HepG2 (cell line): ENCODE results near the gene CBLN3. TPM values are rescaled to one million over a fixed set of nuclear protein-coding genes. Genes with fewer than 3 reads are reported as not detected.

Source experiments
- ATF1 ChIP-seq: IDR thresholded peaks from 2 replicates; pipeline ENCODE4 v1.6.1; 2016; ENCODE audit warnings: mild to moderate bottlenecking, control low read depth
- BRF2 ChIP-seq: sonication (generic); formaldehyde crosslinking; IDR thresholded peaks from 2 replicates; pipeline ENCODE4 v1.8.1; 2022; ENCODE audit warnings: mild to moderate bottlenecking, missing genetic modification reagents
- CREM ChIP-seq, 2 experiments: sonication (generic) in 1 of 2; formaldehyde crosslinking in 1 of 2; IDR thresholded peaks; 2 replicates each; pipeline versions ENCODE4 v1.4.0 to v1.6.1; 2016 to 2020; ENCODE audit warnings: antibody characterized with exemption in 1 of 2, mild to moderate bottlenecking in 1 of 2, missing genetic modification reagents in 1 of 2
- EHMT2 ChIP-seq: fragments of 200-600 bp; sonication (generic); IDR thresholded peaks from 2 replicates; pipeline ENCODE4 v1.7.0; 2017; ENCODE audit warnings: antibody characterized with exemption, low read depth, low read length, borderline replicate concordance
- EP300 ChIP-seq, 3 experiments: sonication (generic) in 1 of 3; formaldehyde crosslinking in 1 of 3; IDR thresholded peaks; 2 replicates each; pipeline versions ENCODE4 v1.5.1 to v1.6.1; 2011 to 2020; ENCODE audit warnings: low read depth in 2 of 3, low read length in 2 of 3, borderline replicate concordance in 1 of 3, improper control_type of control experiment in 1 of 3, mild to moderate bottlenecking in 1 of 3, missing genetic modification reagents in 1 of 3, moderate library complexity in 1 of 3
- ETS1 ChIP-seq: sonication (generic); formaldehyde crosslinking; IDR thresholded peaks from 2 replicates; pipeline ENCODE4 v1.4.0; 2020; ENCODE audit warnings: missing genetic modification reagents
- HNRNPK ChIP-seq: fragments of 200-400 bp; formaldehyde crosslinking; IDR thresholded peaks from 2 replicates; pipeline ENCODE4 v1.6.1; 2018; ENCODE audit warnings: low read length, low read depth, moderate library complexity, mild to moderate bottlenecking; ENCODE audit not compliant: poor library complexity, severe bottlenecking
- KAT8 ChIP-seq: IDR thresholded peaks from 2 replicates; pipeline ENCODE4 v1.6.1; 2016; ENCODE audit warnings: missing genetic modification reagents, missing compliant biosample characterization
- KLF12 ChIP-seq: sonication (generic); formaldehyde crosslinking; IDR thresholded peaks from 2 replicates; pipeline ENCODE4 v1.4.0; 2020; ENCODE audit warnings: missing genetic modification reagents, borderline replicate concordance
- LBX2 ChIP-seq: sonication (generic); formaldehyde crosslinking; IDR thresholded peaks from 2 replicates; pipeline ENCODE4 v1.5.0; 2020; ENCODE audit warnings: missing genetic modification reagents, mild to moderate bottlenecking, borderline replicate concordance
- LCORL ChIP-seq, 2 experiments: fragments of 450-650 bp in 1 of 2; sonication (generic) in 1 of 2; formaldehyde crosslinking in 1 of 2; IDR thresholded peaks; 2 replicates each; pipeline versions ENCODE4 v1.5.0 to v1.6.1; 2017 to 2020; ENCODE audit warnings: antibody characterized with exemption in 1 of 2, missing genetic modification reagents in 1 of 2
- NCOA5 ChIP-seq: sonication (generic); formaldehyde crosslinking; IDR thresholded peaks from 2 replicates; pipeline ENCODE4 v1.4.0; 2020; ENCODE audit warnings: missing genetic modification reagents
- NFATC3 ChIP-seq: sonication (generic); formaldehyde crosslinking; IDR thresholded peaks from 2 replicates; pipeline ENCODE4 v1.5.1; 2020; ENCODE audit warnings: mild to moderate bottlenecking, missing genetic modification reagents
- PAWR ChIP-seq: sonication (generic); formaldehyde crosslinking; IDR thresholded peaks from 2 replicates; pipeline ENCODE4 v1.4.0; 2020; ENCODE audit warnings: missing genetic modification reagents, mild to moderate bottlenecking, borderline replicate concordance
- RBFOX2 ChIP-seq: fragments of 200-400 bp; formaldehyde crosslinking; IDR thresholded peaks from 2 replicates; pipeline ENCODE4 v1.6.1; 2017; ENCODE audit warnings: low read depth, mild to moderate bottlenecking, low read length
- RFX3 ChIP-seq: IDR thresholded peaks from 2 replicates; pipeline ENCODE4 v1.6.1; 2016; ENCODE audit warnings: missing biosample characterization, missing genetic modification reagents
- SETDB1 ChIP-seq: sonication (generic); formaldehyde crosslinking; IDR thresholded peaks from 2 replicates; pipeline ENCODE4 v1.5.1; 2020; ENCODE audit warnings: missing genetic modification reagents, mild to moderate bottlenecking, borderline replicate concordance
- ZNF124 ChIP-seq: sonication (generic); formaldehyde crosslinking; IDR thresholded peaks from 2 replicates; pipeline ENCODE4 v1.4.0; 2020; ENCODE audit warnings: missing genetic modification reagents
- ZNF17 ChIP-seq: sonication (generic); formaldehyde crosslinking; IDR thresholded peaks from 2 replicates; pipeline ENCODE4 v1.5.0; 2020; ENCODE audit warnings: mild to moderate bottlenecking, missing genetic modification reagents
- ZNF589 ChIP-seq: sonication (generic); formaldehyde crosslinking; conservative IDR thresholded peaks from 2 replicates; pipeline ENCODE4 v1.8.0; 2022; ENCODE audit warnings: mild to moderate bottlenecking, moderate library complexity, missing genetic modification reagents
- ZNF781 ChIP-seq: sonication (generic); formaldehyde crosslinking; IDR thresholded peaks from 2 replicates; pipeline ENCODE4 v1.5.1; 2020; ENCODE audit warnings: borderline replicate concordance, mild to moderate bottlenecking, missing genetic modification reagents; ENCODE audit errors: not compliant biosample characterization
- polyA plus RNA-seq, 8 experiments: library from polyadenylated mRNA; depleted of rRNA in 3 of 8; stranded (reverse) in 7 of 8; unstranded in 1 of 8; fragments of >200 nt; fragmentation: Illumina TruSeq in 4 of 8; extraction: Trizol in 4 of 8; gene quantifications; 2 replicates each; pipeline versions ENCODE4 v1.2.1 to v1.2.3, GENCODE V29; 2011 to 2016; ENCODE audit warnings: low read depth in 4 of 8, missing spikeins in 1 of 8, mixed read lengths in 1 of 8; ENCODE audit not compliant: insufficient read depth in 1 of 8
- total RNA-seq, 5 experiments: library from RNA; depleted of rRNA; stranded (reverse); fragments of >200 nt; fragmentation: Illumina TruSeq; extraction: Trizol; gene quantifications; 2 replicates each; pipeline ENCODE4 v1.2.3, GENCODE V29; 2016; ENCODE audit warnings: low read depth in 1 of 5
- TF ChIP-seq, protein P1 (sequence below): sonication (generic); formaldehyde crosslinking; IDR thresholded peaks from 2 replicates; pipeline ENCODE4 v1.4.0; 2020; ENCODE audit warnings: mild to moderate bottlenecking, missing genetic modification reagents, borderline replicate concordance

Gene CBLN3
- total and polyA plus RNA-seq, 2 of the 13 experiments (the other 11 are each of a cell fraction or from before 2014, with no cell fraction given) = 0.66 to 0.98 TPM

DNA sequence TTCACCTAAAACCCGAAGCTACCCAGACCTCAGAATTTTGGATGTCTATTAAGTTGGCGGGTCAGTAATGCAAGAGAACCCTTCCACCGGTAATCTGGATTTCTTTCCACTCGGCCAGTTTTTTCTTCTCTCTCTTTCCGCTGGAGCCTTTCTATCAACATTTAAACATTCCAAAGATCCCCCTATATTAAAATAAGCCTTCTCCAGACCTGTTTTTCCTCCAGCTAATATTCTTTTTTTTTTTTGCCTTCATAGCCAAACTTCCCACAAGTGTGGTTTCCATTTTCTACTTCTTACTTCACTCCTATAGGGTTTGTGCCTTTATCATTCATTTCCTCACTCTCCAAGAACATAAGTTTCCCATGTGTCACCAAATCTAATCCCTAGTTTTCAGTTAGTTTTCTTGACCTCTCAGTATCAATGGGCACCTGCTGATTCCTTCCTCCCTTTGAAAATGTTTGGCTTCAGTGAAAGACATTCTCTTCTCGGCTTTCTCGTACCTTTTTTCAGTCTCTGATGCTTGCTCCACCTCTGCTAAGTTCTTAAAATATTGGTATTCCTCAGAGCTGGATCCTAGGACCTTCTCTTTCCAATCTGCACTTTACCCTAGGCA, 13.7 kb upstream of the CBLN3 start (continued):
- TF ChIP-seq KLF12 = peak; percentile 67; the same call in 1 of the 2 replicates
- TF ChIP-seq PAWR = no peak
- TF ChIP-seq CREM (IDR thresholded peaks at IDR 0.05) = peak; percentile 29; the same call in 1 of the 2 replicates
- TF ChIP-seq CREM (CRISPR knock-in tag; IDR thresholded peaks at IDR 0.05) = no peak
- 0 out of 2 replicates have a peak, but pooled peaks have one; percentile 17 for TF ChIP-seq ZNF124 (CRISPR knock-in tag)
- TF ChIP-seq, protein P1, sequence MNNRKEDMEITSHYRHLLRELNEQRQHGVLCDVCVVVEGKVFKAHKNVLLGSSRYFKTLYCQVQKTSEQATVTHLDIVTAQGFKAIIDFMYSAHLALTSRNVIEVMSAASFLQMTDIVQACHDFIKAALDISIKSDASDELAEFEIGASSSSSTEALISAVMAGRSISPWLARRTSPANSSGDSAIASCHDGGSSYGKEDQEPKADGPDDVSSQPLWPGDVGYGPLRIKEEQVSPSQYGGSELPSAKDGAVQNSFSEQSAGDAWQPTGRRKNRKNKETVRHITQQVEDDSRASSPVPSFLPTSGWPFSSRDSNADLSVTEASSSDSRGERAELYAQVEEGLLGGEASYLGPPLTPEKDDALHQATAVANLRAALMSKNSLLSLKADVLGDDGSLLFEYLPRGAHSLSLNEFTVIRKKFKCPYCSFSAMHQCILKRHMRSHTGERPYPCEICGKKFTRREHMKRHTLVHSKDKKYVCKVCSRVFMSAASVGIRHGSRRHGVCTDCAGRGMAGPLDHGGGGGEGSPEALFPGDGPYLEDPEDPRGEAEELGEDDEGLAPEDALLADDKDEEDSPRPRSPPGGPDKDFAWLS (CRISPR knock-in tag) = 0 out of 2 replicates have a peak, but pooled peaks have one; percentile 51
- 0 out of 2 replicates have a peak, but pooled peaks have one; percentile 21 for TF ChIP-seq SETDB1 (CRISPR knock-in tag)
- 0 out of 2 replicates have a peak, but pooled peaks have one; percentile 0 for TF ChIP-seq RFX3
- no peak for TF ChIP-seq ZNF781 (CRISPR knock-in tag)
- peak; percentile 56; the same call in 1 of the 2 replicates for TF ChIP-seq EHMT2
- TF ChIP-seq ATF1 (CRISPR knock-in tag) = 0 out of 2 replicates have a peak, but pooled peaks have one; percentile 5
- peak; percentile 79; the same call in 1 of the 2 replicates for TF ChIP-seq ETS1 (CRISPR knock-in tag)
- TF ChIP-seq EP300 (IDR thresholded peaks at IDR 0.05; ENCODE audit: low read depth in 2 of 2, low read length in 2 of 2) = peak in 1 of 2 experiments; percentile 25; a peak in 1 of 4 replicates
- no peak for TF ChIP-seq EP300 (CRISPR knock-in tag; IDR thresholded peaks at IDR 0.05; ENCODE audit: borderline replicate concordance)
- TF ChIP-seq LBX2 = no peak
- TF ChIP-seq ZNF17 (CRISPR knock-in tag) = no peak
- TF ChIP-seq BRF2 (CRISPR knock-in tag) = no peak
- TF ChIP-seq ZNF589 (CRISPR knock-in tag) = no peak
- peak; percentile 80 for TF ChIP-seq LCORL (IDR thresholded peaks at IDR 0.05)
- no peak for TF ChIP-seq LCORL (CRISPR knock-in tag; IDR thresholded peaks at IDR 0.05)
- peak; percentile 63 for TF ChIP-seq RBFOX2
- TF ChIP-seq HNRNPK = no peak
- TF ChIP-seq NCOA5 (CRISPR knock-in tag) = no peak
- no peak for TF ChIP-seq KAT8
- no peak for TF ChIP-seq NFATC3
